AG04450 (cell line): ENCODE results near the gene SNRPB2. TPM values are rescaled to one million over a fixed set of nuclear protein-coding genes. Genes with fewer than 3 reads are reported as not detected.

ENCODE experiments used
- CTCF ChIA-PET: fragments of 300-600, 350-600 bp; formaldehyde crosslinking; extraction: SDS; loops from one replicate; lab custom pipeline; 2022; ENCODE audit warnings: antibody characterized with exemption, inconsistent platforms; lab: Charles Lee
- POLR2A ChIA-PET: fragments of 350-600 bp; formaldehyde crosslinking; extraction: SDS; loops from one replicate; lab custom pipeline; 2021; ENCODE audit warnings: antibody characterized with exemption, inconsistent platforms; lab: Yijun Ruan, JAX
- DNase-seq: peaks from one replicate; pipeline ENCODE4 v3.0.0-alpha.2; 2011; ENCODE audit warnings: low read depth, low spot score
- H3K27ac ChIP-seq: one replicate; pipeline ENCODE4 v1.5.1; 2012; ENCODE audit warnings: low read depth, low read length, control low read depth
- H3K27me3 ChIP-seq: one replicate; pipeline ENCODE4 v1.6.0; 2012; ENCODE audit warnings: low read length; ENCODE audit not compliant: control insufficient read depth, insufficient read depth
- H3K4me3 ChIP-seq: 2 replicates; pipeline ENCODE4 v1.5.1; 2011; ENCODE audit warnings: mild to moderate bottlenecking, low read depth, low read length, control low read depth
- H3K9me3 ChIP-seq: 2 replicates; pipeline ENCODE4 v1.5.1; 2012; ENCODE audit warnings: low read length; ENCODE audit not compliant: control insufficient read depth, insufficient read depth
- polyA plus RNA-seq: library from polyadenylated mRNA; depleted of rRNA; stranded (reverse); fragments of >200 nt; gene quantifications from 2 replicates; pipeline ENCODE4 v1.2.3, GENCODE V29; 2011
- TF ChIP-seq, protein P1 (sequence below): IDR thresholded peaks from 2 replicates; pipeline ENCODE4 v1.5.1; 2011; ENCODE audit warnings: low read depth, low read length, control low read depth, inconsistent platforms

Gene SNRPB2
- polyA plus RNA-seq, 1 experiment: 123 TPM

DNA sequence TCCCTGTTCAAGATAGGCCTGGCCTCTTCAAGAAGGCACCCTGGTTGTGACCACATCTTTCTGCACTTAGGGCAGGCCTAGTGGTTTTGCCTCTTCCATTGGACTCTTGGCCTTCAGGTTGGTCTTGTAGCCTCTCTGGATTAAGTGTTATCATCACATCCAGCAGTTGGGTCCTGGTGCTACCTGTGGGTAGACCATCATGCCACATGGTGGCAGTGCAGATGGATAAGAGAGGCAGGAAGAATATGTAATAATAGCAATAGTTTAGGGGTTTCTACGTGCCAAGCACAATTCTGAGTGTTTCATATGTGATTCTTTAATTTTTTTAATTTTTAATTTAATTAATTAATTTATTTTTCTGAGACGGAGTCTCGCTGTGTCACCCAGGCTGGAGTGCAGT is 28.5 kb upstream of the SNRPB2 start:
- Histone ChIP-seq H3K27me3 (peaks cover 2% of the 10 kb centered on the region), H3K9me3 (no peaks in the 10 kb centered on the region), H3K27ac (no peak overlapping the region), H3K4me3 (no peak overlapping the region)
- DNase-seq: no peak
- POLR2A ChIA-PET: no interaction called here
- CTCF ChIA-PET: interaction anchor here (1.2 kb wide), 1 partner anchor 60 kb away, joined by 4 read pairs; no protein-coding TSS in a partner anchor
- TF ChIP-seq, protein P1, sequence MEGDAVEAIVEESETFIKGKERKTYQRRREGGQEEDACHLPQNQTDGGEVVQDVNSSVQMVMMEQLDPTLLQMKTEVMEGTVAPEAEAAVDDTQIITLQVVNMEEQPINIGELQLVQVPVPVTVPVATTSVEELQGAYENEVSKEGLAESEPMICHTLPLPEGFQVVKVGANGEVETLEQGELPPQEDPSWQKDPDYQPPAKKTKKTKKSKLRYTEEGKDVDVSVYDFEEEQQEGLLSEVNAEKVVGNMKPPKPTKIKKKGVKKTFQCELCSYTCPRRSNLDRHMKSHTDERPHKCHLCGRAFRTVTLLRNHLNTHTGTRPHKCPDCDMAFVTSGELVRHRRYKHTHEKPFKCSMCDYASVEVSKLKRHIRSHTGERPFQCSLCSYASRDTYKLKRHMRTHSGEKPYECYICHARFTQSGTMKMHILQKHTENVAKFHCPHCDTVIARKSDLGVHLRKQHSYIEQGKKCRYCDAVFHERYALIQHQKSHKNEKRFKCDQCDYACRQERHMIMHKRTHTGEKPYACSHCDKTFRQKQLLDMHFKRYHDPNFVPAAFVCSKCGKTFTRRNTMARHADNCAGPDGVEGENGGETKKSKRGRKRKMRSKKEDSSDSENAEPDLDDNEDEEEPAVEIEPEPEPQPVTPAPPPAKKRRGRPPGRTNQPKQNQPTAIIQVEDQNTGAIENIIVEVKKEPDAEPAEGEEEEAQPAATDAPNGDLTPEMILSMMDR: peak; percentile 35; the same call in 1 of the 2 replicates

DNA sequence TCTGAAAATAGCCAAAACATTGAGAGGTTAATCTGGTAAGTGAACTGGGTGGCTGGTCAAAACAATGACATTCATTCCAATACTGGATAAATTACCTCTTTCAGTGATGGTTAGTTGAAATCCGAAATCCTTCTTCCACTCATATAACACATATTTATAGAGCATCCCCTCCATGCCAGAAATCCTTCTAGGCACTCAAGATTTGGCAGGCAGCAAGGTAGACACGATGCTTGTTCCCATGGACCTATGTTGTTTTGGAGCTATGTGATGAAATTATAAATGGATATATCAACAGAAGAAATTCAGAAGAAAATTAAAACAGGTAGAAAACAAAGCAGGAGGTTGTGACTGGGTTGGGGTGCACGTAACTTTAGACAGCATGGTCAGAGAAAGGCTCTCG is 26.3 kb upstream of the SNRPB2 start:
- no peak for DNase-seq
- H3K9me3 ChIP-seq: no peaks in the 10 kb centered on the region
- H3K27ac ChIP-seq: no peak overlapping the region
- TF ChIP-seq, protein P1: no peak
- peaks cover 2% of the 10 kb centered on the region for H3K27me3 ChIP-seq
- ChIA-PET CTCF (interaction anchor here (1.0 kb wide), 1 partner anchor 58 kb away, joined by 3 read pairs; no protein-coding TSS in a partner anchor), POLR2A (no interaction called here)
- no peak overlapping the region for H3K4me3 ChIP-seq

DNA sequence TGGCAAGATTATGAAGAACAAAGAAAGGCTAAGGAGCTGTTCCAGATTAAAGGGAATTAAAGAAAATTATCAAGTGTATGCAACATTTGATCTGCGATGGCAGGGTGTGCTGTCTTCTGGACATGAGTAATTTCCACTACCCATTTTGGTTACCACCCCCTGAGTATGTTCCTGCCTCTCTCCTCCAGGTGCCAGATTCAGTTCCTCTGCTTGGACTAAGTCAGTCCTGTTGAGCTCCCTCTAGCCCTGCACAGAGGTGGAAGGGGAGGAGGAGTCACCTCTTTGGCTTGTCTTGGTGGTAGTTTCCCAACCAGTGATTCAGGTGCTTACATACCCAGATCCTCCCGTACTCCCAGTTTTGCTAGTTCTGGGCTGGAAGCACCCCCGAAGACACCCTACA is 22.2 kb upstream of the SNRPB2 start:
- Histone ChIP-seq H3K27ac (no peak overlapping the region), H3K4me3 (no peak overlapping the region), H3K9me3 (no peaks in the 10 kb centered on the region), H3K27me3 (peaks cover 2% of the 10 kb centered on the region)
- DNase-seq: no peak
- ChIA-PET POLR2A (no interaction called here), CTCF (no interaction called here)
- TF ChIP-seq, protein P1: no peak

DNA sequence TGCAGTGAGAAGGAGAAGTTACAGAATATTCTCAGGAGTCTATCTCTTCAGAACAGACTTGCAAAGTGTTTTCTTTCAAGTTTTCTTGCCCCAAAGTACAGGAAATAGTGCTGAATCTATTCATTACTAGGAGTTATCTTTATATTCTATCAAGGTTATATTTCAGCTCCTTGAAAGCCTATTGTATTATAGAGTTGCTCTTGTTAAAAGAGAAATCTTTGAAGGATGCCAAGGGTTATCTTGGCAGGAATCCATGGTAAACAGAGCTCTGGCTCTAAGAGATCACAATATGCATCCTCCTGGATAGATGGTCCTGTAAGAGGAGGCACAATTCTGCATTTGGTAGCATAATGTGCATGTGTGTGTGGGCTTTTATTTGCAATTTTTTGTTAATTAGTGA is 21.2 kb upstream of the SNRPB2 start:
- no peaks in the 10 kb centered on the region for H3K9me3 ChIP-seq
- peaks cover 2% of the 10 kb centered on the region for H3K27me3 ChIP-seq
- TF ChIP-seq, protein P1: no peak
- H3K4me3 ChIP-seq: no peak overlapping the region
- POLR2A ChIA-PET: no interaction called here
- no peak overlapping the region for H3K27ac ChIP-seq
- DNase-seq: no peak
- CTCF ChIA-PET: no interaction called here

DNA sequence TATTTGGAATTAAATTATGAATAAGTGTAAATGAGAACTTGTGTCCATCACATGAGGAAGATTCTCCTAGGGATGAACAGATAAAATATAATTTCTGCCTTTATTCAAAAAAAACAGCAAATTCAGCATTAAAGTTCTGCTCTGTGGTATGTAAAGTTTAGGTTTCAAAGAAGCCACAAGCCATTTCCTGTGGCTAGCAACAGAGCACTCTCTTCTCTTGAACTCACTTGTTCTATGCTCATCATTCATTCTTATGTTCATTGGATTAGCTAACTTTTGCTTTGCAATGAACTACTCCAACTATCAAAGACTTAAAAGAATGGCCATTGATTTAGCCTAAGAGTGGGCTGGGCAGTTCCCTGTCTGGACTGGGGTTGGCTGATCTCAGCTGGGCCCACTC is 20.8 kb upstream of the SNRPB2 start:
- DNase-seq: no peak
- Histone ChIP-seq H3K9me3 (no peaks in the 10 kb centered on the region), H3K4me3 (no peak overlapping the region), H3K27ac (no peak overlapping the region), H3K27me3 (peaks cover under 1% of the 10 kb centered on the region)
- TF ChIP-seq, protein P1: no peak
- POLR2A ChIA-PET: no interaction called here
- CTCF ChIA-PET: no interaction called here
